ENCODE results near the gene ARID3B. TPM values are rescaled to one million over a fixed set of nuclear protein-coding genes. Genes with fewer than 3 reads are reported as not detected.
"Not testable (repeated sequence)": the region's sequence is repeated elsewhere in the genome, so short reads cannot be mapped to it uniquely, and the experiment has no call there.

Gene ARID3B, protein sequence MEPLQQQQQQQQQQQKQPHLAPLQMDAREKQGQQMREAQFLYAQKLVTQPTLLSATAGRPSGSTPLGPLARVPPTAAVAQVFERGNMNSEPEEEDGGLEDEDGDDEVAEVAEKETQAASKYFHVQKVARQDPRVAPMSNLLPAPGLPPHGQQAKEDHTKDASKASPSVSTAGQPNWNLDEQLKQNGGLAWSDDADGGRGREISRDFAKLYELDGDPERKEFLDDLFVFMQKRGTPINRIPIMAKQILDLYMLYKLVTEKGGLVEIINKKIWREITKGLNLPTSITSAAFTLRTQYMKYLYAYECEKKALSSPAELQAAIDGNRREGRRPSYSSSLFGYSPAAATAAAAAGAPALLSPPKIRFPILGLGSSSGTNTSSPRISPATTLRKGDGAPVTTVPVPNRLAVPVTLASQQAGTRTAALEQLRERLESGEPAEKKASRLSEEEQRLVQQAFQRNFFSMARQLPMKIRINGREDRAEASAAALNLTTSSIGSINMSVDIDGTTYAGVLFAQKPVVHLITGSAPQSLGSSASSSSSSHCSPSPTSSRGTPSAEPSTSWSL
- total RNA-seq (2014; rRNA removed; shearing (Covaris generic)) = 65.9 and 68.0 TPM in 2 replicates

DNA sequence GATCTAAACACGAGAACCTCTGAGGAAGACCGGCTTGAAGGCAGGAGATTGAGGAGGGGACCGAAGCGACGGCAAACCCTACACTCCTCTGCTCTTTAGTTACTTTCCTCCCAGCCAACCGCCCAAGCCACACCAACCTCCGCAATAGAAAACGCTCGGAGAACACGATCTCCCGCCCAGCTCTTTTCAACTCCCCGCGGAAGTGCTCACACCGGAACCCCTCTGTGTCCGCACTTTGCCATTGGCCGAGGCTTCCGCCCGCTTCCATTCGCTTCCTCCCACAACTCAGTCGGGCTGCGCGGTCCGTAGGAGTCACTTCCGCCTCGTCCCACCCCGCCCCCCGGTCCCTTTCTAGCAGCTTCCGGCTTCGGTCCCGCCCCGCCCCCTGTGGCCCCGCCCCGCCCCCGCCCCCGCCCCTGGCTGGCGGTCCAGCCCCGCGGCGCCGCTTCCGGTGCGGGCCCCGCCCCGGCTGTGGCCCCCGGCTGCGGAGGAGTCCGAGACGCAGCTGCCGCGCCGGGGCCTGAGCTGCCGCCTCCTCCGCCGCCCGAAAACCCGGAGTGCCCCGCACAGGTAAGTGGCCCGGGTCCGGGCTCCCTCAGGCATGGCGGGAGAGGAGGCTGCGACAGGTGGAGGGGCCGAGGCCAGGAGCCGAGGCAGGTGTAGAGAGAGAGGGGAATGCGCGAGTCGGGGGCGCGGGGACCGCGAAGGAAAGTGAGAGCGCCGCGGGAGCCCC is at the start of gene ARID3B:
ARID3B (plus strand) TSS at position 460 of the 733 bp plus-strand sequence. CDS start 2,717 bp downstream, outside the sequence.
- peak within 1 kb of the TSS; percentile 95 for H3K4me3 ChIP-seq (ENCODE audit: insufficient read depth, low read depth, low read length)
- peak; percentile 98 for DNase-seq
- H3K27me3 ChIP-seq (ENCODE audit: control insufficient read depth, insufficient read depth, low read length) = no peaks in the 10 kb centered on the region
- peaks cover 14% of the 10 kb centered on the region for H3K36me3 ChIP-seq (replicated peaks; ENCODE audit: control insufficient read depth, insufficient read depth, low read length)

DNA sequence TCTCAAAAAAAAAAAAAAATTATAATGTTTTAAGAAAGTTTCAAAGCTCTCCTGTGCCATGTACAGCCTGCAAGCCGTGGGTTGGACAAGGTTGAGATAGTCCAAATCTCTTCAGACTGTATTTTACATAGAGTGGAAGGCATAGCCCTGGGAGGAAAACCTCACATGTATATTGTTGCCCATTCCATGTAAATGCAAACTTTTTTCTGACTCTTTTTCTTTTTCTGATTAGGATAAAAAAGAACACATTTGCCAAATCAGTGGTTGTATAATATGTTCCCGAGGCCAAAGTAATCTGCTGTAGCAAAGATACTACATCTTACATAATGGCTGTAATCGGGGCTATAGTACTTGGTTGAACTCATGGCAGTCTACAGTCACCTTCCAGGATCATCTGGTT is 44.4 kb upstream of the ARID3B start:
- H3K36me3 ChIP-seq (replicated peaks; ENCODE audit: control insufficient read depth, insufficient read depth, low read length) = no peaks in the 10 kb centered on the region
- no peaks in the 10 kb centered on the region for H3K27me3 ChIP-seq (ENCODE audit: control insufficient read depth, insufficient read depth, low read length)
- no peak for DNase-seq
- no peak overlapping the region for H3K4me3 ChIP-seq (ENCODE audit: insufficient read depth, low read depth, low read length)

DNA sequence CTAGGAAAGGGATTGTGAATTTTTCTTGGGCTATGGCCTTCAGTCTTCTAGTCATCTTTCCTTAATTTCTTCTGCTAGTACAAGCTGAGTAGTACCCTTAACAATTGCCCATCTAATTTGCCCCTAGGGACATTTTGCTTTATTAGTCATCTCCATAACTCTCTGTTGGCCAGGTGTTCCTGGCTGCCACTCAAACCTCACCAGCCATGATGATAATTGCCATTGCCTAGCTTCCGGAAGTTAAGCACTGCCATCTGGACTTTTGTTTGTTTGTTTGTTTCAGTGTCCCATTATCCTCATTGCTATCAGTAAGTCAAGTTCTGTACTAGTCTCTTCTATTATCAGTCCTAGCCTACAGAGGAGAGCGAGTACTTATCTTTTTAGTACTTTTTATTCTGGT is 43.4 kb upstream of the ARID3B start:
- no peak for DNase-seq
- Histone ChIP-seq H3K27me3 (ENCODE audit: control insufficient read depth, insufficient read depth, low read length) (no peaks in the 10 kb centered on the region), H3K36me3 (replicated peaks; ENCODE audit: control insufficient read depth, insufficient read depth, low read length) (no peaks in the 10 kb centered on the region), H3K4me3 (ENCODE audit: insufficient read depth, low read depth, low read length) (no peak overlapping the region)

DNA sequence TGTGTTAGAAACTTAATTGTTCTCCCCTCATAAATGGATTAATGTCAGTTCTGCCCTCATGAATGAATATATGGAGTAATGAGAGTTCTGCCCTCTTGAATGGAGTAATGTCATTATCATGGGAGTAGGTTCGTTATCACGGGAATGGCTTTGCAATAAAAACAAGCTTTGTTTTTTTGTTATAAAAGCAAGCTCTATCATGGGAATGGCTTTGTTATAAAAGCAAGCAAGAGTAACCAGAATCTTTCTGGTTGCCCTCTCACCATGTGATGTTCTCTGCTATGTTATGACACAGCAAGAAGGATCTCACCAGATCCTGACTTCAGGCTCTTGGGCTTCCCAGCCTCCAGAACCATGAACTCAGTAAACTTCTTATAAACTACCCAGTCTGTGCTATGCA is 41.7 kb upstream of the ARID3B start:
- no peaks in the 10 kb centered on the region for H3K36me3 ChIP-seq (replicated peaks; ENCODE audit: control insufficient read depth, insufficient read depth, low read length)

DNA sequence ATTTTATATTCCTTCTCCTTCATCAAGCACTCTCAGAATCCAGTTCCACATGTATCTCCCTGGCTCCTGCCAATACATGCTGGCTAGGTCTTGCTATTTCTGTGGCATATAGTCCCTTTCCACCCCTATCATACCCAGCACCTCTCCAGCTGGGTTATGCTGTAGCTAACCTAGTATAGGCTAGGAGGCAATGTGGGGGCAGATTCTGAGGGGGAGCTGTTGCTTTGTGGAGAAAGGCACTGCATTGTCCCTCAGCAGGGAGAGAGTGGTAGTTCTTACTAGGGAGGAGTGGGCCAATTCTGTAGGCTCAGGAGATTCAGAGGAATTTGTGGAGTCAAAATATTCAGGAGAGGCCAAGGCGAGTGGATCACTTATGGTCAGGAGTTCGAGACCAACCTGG is 40.6 kb upstream of the ARID3B start:
- peak; percentile 54 for DNase-seq
- Histone ChIP-seq H3K4me3 (ENCODE audit: insufficient read depth, low read depth, low read length) (no peak overlapping the region), H3K27me3 (ENCODE audit: control insufficient read depth, insufficient read depth, low read length) (no peaks in the 10 kb centered on the region), H3K36me3 (replicated peaks; ENCODE audit: control insufficient read depth, insufficient read depth, low read length) (no peaks in the 10 kb centered on the region)

More for the DNA sequence above, 41.7 kb upstream of the ARID3B start:
- Histone ChIP-seq H3K4me3 (ENCODE audit: insufficient read depth, low read depth, low read length) (no peak overlapping the region), H3K27me3 (ENCODE audit: control insufficient read depth, insufficient read depth, low read length) (no peaks in the 10 kb centered on the region)
- DNase-seq = no peak

DNA sequence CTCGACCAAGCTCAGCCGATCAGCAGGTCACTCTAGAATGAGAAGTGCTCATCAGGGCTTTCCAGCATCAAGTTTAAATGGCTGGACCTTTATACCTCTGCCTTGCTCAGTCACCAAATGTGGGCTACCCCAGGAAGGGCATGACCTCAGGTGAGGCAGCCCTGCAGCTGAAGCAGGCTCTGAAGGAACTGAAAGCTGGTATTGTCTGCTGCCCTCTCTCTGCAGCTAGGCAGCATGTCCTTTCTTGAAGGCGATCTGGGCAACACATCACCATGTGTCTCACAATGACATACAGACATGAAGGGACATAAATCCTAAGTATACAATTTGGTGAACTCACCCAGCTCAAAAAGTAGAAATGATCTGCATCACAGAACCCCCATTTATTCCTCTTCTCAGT is 38.7 kb upstream of the ARID3B start:
- H3K27me3 ChIP-seq (ENCODE audit: control insufficient read depth, insufficient read depth, low read length) = no peaks in the 10 kb centered on the region
- peak; percentile 36 for DNase-seq

DNA sequence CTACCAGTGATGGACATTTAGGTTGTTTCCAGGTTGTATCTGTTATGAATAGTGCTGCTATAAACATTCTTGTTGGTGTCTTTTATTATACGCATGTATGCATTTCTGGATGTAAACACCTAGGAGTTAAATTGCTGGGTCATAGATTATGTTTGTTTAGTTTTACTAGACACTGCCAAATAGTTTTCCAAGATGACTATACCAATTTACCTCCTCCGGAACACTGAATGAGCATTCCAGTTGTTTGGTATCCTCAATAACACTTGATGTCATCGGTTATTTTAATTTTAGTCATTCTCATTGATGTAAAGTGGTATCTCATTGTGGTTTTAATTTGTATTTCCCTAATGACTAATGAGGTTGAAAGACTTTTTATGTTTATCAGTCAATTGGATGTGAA is 36.6 kb upstream of the ARID3B start:
- H3K27me3 ChIP-seq (ENCODE audit: control insufficient read depth, insufficient read depth, low read length) = no peaks in the 10 kb centered on the region
- no peaks in the 10 kb centered on the region for H3K36me3 ChIP-seq (replicated peaks; ENCODE audit: control insufficient read depth, insufficient read depth, low read length)
- H3K4me3 ChIP-seq (ENCODE audit: insufficient read depth, low read depth, low read length) = no peak overlapping the region
- DNase-seq = no peak

More for the DNA sequence above, 38.7 kb upstream of the ARID3B start:
- Histone ChIP-seq H3K36me3 (replicated peaks; ENCODE audit: control insufficient read depth, insufficient read depth, low read length) (no peaks in the 10 kb centered on the region), H3K4me3 (ENCODE audit: insufficient read depth, low read depth, low read length) (no peak overlapping the region)

DNA sequence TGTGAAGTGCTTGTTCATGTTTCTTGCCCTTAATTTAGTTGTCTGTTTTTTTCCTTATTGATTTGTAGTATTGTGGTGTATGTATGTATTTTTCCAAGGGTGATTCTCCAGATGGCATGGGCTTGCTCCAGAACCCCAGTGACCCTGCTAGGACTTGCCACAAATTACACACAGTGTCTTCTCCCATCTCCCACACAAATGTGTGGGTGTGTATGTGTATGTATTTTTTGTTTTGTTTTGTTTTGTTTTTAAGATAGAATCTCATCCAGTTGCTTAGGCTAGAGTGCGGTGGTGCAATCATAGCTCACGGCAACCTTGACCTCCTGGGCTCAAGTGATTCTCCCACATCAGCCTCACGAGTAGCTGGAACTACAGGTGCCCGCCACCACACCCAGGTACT is 36.2 kb upstream of the ARID3B start:
- Histone ChIP-seq H3K27me3 (ENCODE audit: control insufficient read depth, insufficient read depth, low read length) (no peaks in the 10 kb centered on the region), H3K4me3 (ENCODE audit: insufficient read depth, low read depth, low read length) (no peak overlapping the region), H3K36me3 (replicated peaks; ENCODE audit: control insufficient read depth, insufficient read depth, low read length) (no peaks in the 10 kb centered on the region)
- no peak for DNase-seq

DNA sequence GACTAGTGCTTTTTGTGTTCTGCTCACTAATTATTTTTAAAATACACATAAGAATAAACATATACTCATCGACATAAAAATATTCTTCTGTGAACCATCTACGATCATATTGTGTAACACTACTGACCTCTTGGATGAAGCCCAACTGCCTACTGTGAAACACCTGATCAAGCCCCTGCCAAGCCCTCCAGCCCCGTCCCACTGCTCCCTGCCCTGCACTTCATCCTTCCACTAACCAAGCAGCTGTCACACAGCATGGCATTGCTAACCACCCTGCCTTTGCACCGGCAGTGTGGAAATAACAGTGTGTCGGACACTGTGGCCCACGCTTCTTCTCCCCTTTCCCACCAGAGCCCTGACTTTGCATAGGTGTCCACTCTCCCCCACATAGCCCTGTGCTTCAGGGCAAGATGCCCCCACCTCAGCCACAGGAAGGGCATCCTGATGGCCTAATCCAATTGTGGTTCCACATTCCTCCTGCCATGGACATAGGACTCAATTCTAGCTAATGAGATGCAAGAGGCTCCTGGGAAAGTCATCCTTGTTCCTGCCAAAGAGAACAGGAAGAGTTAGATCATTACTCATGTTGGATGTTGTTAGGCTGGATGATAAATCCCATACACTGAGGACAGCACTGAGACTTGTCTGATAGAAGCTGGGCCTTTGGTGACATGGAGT is 35.0 kb upstream of the ARID3B start:
- no peak for DNase-seq
- Histone ChIP-seq H3K4me3 (ENCODE audit: insufficient read depth, low read depth, low read length) (no peak overlapping the region), H3K27me3 (ENCODE audit: control insufficient read depth, insufficient read depth, low read length) (no peaks in the 10 kb centered on the region)

DNA sequence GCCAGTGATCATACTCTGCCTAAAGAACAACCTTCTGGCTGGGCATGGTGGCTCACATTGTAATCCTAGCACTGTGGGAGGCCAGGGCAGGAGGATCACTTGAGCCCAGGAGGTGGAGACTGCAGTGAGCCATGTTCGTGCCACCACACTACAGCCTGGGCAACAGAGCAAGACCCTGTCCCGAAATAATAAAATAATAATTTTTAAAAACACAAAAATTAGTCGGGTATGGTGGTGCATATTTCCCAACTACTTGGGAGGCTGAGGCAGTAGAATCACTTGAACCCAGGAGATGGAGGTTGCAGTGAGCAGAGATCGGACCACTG is 34.5 kb upstream of the ARID3B start:
- Histone ChIP-seq H3K27me3 (ENCODE audit: control insufficient read depth, insufficient read depth, low read length) (no peaks in the 10 kb centered on the region), H3K4me3 (ENCODE audit: insufficient read depth, low read depth, low read length) (no peak overlapping the region), H3K36me3 (replicated peaks; ENCODE audit: control insufficient read depth, insufficient read depth, low read length) (no peaks in the 10 kb centered on the region)
- no peak for DNase-seq

More for the DNA sequence above, 35.0 kb upstream of the ARID3B start:
- no peaks in the 10 kb centered on the region for H3K36me3 ChIP-seq (replicated peaks; ENCODE audit: control insufficient read depth, insufficient read depth, low read length)

DNA sequence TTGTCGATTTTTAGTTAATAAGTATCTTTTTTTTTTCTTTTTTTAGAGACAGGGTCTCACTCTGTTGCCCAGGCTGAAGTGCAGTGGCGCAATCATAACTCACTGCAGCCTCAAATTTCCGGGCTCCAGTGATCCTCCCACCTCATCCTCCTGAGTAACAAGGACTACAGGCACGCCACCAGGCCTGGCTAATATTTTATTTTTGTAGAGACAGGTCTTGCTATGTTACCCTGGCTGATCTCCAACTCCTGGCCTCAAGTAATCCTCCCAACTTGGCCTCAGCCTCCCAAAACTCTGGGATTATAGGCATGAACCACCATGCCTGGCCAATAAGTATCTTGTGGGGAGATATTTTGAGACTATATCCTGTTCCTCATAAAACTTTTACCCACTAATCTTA is 29.4 kb upstream of the ARID3B start:
- DNase-seq = no peak
- H3K27me3 ChIP-seq (ENCODE audit: control insufficient read depth, insufficient read depth, low read length) = no peaks in the 10 kb centered on the region
- H3K4me3 ChIP-seq (ENCODE audit: insufficient read depth, low read depth, low read length) = no peak overlapping the region
- no peaks in the 10 kb centered on the region for H3K36me3 ChIP-seq (replicated peaks; ENCODE audit: control insufficient read depth, insufficient read depth, low read length)

DNA sequence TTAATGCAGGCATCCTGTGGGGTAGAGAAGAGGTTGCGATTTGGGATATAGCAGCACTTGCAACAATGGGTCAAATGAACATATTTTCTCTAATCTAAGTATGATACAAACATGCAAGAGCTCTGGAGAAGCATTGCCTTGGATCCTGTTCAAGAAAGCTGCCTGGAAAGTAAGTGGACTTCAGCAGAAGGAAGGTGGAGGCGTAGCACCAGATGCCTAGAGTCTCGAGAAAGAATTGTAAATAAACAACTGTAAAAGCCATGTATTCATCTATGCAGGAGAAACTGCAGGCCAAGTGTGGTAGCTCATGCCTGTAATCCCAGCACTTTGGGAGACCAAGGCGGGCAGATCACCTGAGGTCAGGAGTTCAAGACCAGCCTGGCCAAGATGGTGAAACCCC is 27.0 kb upstream of the ARID3B start:
- not testable (repeated sequence) for DNase-seq; H3K36me3 ChIP-seq (replicated peaks; ENCODE audit: control insufficient read depth, insufficient read depth, low read length); H3K4me3 ChIP-seq (ENCODE audit: insufficient read depth, low read depth, low read length); H3K27me3 ChIP-seq (ENCODE audit: control insufficient read depth, insufficient read depth, low read length)

DNA sequence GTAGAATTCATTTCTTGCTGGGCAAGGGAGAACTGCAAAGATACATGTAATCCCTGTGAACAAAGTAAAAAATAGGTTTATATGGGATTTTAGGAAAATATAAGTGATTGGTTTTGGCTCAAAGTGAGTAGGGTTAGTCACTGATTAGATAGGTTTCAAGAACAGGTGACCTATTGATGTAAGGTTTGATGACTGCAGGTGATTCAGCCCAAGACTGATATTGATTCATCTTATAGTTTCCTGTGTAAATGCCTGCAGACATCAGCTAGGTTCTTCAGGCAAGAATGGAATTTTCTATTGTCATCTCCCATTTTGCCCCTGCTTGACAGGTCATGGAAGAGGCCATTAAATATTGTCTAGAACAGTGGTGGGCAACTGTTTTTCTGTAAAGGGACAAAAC is 23.9 kb upstream of the ARID3B start:
- no peaks in the 10 kb centered on the region for H3K36me3 ChIP-seq (replicated peaks; ENCODE audit: control insufficient read depth, insufficient read depth, low read length)
- H3K27me3 ChIP-seq (ENCODE audit: control insufficient read depth, insufficient read depth, low read length) = no peaks in the 10 kb centered on the region
- DNase-seq = no peak

DNA sequence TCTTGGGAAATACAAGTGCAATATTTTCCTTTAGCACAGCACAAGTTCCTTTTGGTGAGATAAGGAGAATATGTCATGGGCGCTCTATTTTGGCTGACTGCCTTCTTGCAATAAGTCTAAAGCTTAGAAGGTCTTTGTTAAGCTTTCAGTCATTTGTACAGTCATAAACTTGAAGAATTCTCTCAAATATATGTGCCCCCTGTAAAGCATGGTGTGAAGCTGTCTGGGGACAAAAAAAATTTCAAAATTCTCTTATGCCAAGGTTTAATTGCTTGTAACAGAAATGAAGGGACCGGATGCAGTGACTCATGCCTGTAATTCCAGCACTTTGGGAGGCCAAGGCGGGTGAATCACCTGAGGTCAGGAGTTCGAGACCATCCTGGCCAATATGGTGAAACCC is 21.7 kb upstream of the ARID3B start:
- H3K27me3 ChIP-seq (ENCODE audit: control insufficient read depth, insufficient read depth, low read length) = no peaks in the 10 kb centered on the region
- H3K36me3 ChIP-seq (replicated peaks; ENCODE audit: control insufficient read depth, insufficient read depth, low read length) = no peaks in the 10 kb centered on the region
- H3K4me3 ChIP-seq (ENCODE audit: insufficient read depth, low read depth, low read length) = no peak overlapping the region
- DNase-seq = no peak

More for the DNA sequence above, 23.9 kb upstream of the ARID3B start:
- no peak overlapping the region for H3K4me3 ChIP-seq (ENCODE audit: insufficient read depth, low read depth, low read length)
